Measurements from ENCODE around the gene CSTF1.

DNA sequence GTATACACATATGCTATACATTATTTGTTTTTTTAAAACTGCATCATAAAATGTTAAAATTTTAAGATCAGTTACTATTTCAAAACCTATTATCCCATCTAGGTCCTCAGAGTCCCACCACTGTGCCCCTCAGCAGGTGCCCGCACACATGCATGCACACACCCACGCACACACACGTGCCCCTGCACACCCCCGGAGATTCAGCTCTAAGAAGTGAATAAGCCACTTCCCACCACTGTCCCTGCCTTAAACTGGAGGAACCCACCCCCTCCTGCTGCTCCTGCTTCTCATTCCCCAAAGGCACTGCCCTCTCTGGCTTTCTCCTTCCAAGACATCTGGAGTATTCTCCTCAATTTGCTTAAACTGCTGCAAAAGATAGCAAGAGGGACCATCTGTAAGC lies 39.1 kb upstream of the CSTF1 start:
- TF ChIP-seq CTCF (IDR thresholded peaks at IDR 0.05; ENCODE audit: low read depth, low read length, poor library complexity, severe bottlenecking): no peak
- TF ChIP-seq EZH2phosphoT487 (IDR thresholded peaks at IDR 0.05; ENCODE audit: borderline replicate concordance, low read length): no peak

Data from DOHH2 (cell line).